Right lobe of liver (tissue), 4 donors: Measurements from ENCODE around the gene CFP.

Source experiments
- CTCF ChIP-seq, 4 donors: fragments of 200-600 bp in 3 of 4; fragments of 450-650 bp in 1 of 4; IDR thresholded peaks; one replicate each; pipeline versions ENCODE4 v1.5.1 to v1.8.0; 2016 to 2022; ENCODE audit warnings: antibody characterized with exemption in 4 of 4, mild to moderate bottlenecking in 2 of 4
- POLR2A ChIP-seq: fragments of 450-650 bp; IDR thresholded peaks from one replicate; pipeline ENCODE4 v1.6.1; 2017; ENCODE audit warnings: antibody characterized with exemption, mild to moderate bottlenecking
- donor health status: DM: no; HTN: no; CAD: no.
- donor health status: DM: no; HTN: no; CAD: no.
- donor health status: DM: no; HTN: yes; CAD: no.

DNA sequence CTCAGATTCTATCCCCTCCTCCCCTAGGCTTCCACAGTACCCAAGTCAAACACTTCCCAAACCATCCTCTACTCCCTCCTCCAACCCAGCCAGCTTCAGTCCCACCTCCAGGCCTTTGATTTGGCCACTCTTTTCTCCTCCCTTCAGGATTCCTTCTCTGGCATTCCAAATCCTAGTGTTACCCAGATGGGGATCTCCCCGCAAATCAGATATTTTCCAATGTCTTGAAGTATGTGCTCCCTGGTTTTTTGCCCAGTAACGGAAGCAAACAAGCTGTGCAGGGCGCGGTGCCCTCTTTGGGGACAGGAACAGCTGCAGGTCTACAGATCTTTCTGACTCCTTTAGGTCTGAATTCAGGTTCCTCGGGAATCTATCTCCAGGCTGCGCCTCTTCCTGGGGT is 7.9 kb downstream of the CFP start:
- no peak for TF ChIP-seq CTCF (IDR thresholded peaks at IDR 0.05)
- TF ChIP-seq POLR2A, result no peak
